HCT116 (cell line): ENCODE results near the gene BRSK2.

Experiments used
- CTCF ChIP-seq, 3 experiments: fragments of 200-600 bp in 1 of 3; sonication (generic) in 1 of 3; IDR thresholded peaks in 2 of 3; conservative IDR thresholded peaks in 1 of 3; 2 replicates each; pipeline ENCODE4 v1.5.1; 2012 to 2017; ENCODE audit warnings: low read depth in 2 of 3, low read length in 2 of 3, antibody characterized with exemption in 1 of 3, borderline replicate concordance in 1 of 3, control low read depth in 1 of 3, mild to moderate bottlenecking in 1 of 3, mixed read lengths in 1 of 3, mixed run types in 1 of 3, moderate library complexity in 1 of 3; ENCODE audit not compliant: insufficient read depth in 1 of 3
- EZH2 ChIP-seq: fragments of 200-600 bp; sonication (generic); IDR thresholded peaks from 2 replicates; pipeline ENCODE4 v1.6.1; 2017; ENCODE audit warnings: antibody characterized with exemption, mixed run types
- EZH2phosphoT487 ChIP-seq: fragments of 200-600 bp; IDR thresholded peaks from 2 replicates; pipeline ENCODE4 v1.6.1; 2018; ENCODE audit warnings: antibody characterized with exemption, borderline replicate concordance
- FOSL1 ChIP-seq: IDR thresholded peaks from 2 replicates; pipeline ENCODE4 v1.6.1; 2012; ENCODE audit warnings: low read depth
- MAX ChIP-seq: IDR thresholded peaks from 2 replicates; pipeline ENCODE4 v1.6.1; 2012
- POLR2A ChIP-seq: IDR thresholded peaks from 2 replicates; pipeline ENCODE4 v1.7.0; 2011; ENCODE audit warnings: borderline replicate concordance; ENCODE audit not compliant: insufficient read depth, insufficient read length; ENCODE audit errors: extremely low read depth
- POLR2AphosphoS5 ChIP-seq: IDR thresholded peaks from 2 replicates; pipeline ENCODE4 v1.6.1; 2011; ENCODE audit warnings: mild to moderate bottlenecking, low read depth, low read length, moderate library complexity
- REST ChIP-seq: IDR thresholded peaks from 2 replicates; pipeline ENCODE4 v1.6.1; 2012; ENCODE audit warnings: low read depth
- SIN3A ChIP-seq: IDR thresholded peaks from 2 replicates; pipeline ENCODE4 v1.6.1; 2012; ENCODE audit warnings: low read depth
- SP1 ChIP-seq: IDR thresholded peaks from 2 replicates; pipeline ENCODE4 v1.6.1; 2012; ENCODE audit warnings: low read depth
- SRF ChIP-seq: IDR thresholded peaks from 2 replicates; pipeline ENCODE4 v1.6.1; 2012; ENCODE audit warnings: low read depth
- TCF7L2 ChIP-seq: IDR thresholded peaks from 2 replicates; pipeline ENCODE4 v1.7.0; 2011; ENCODE audit warnings: borderline replicate concordance, inconsistent platforms; ENCODE audit not compliant: insufficient read depth, insufficient read length; ENCODE audit errors: extremely low read depth
- YY1 ChIP-seq: IDR thresholded peaks from 2 replicates; pipeline ENCODE4 v1.6.1; 2011; ENCODE audit warnings: low read length, low read depth, moderate library complexity, mild to moderate bottlenecking; ENCODE audit not compliant: insufficient replicate concordance; ENCODE audit errors: extremely low read depth
- ZFX ChIP-seq: fragments of 450-650 bp; IDR thresholded peaks from 2 replicates; pipeline ENCODE4 v1.6.1; 2017

GRCh38 chr11:1438967-1439330 lies 49.2 kb downstream of the BRSK2 start:
- TF ChIP-seq CTCF (IDR thresholded peaks at IDR 0.05 in 2 of 3, conservative IDR thresholded peaks at IDR 0.05 in 1 of 3; ENCODE audit: borderline replicate concordance in 1 of 3, insufficient read depth in 1 of 3, low read depth in 2 of 3, low read length in 2 of 3): no peak
- TF ChIP-seq ZFX: no peak
- no peak for TF ChIP-seq POLR2AphosphoS5
- TF ChIP-seq POLR2A: no peak
- TF ChIP-seq REST: no peak
- no peak for TF ChIP-seq SIN3A
- TF ChIP-seq SP1: no peak
- TF ChIP-seq EZH2: no peak
- TF ChIP-seq MAX: no peak
- no peak for TF ChIP-seq FOSL1
- TF ChIP-seq SRF: no peak
- no peak for TF ChIP-seq YY1
- TF ChIP-seq EZH2phosphoT487: no peak
- TF ChIP-seq TCF7L2: no peak
